ENCODE results near the gene DNALI1. TPM values are rescaled to one million over a fixed set of nuclear protein-coding genes. Genes with fewer than 3 reads are reported as not detected.
A peak's percentile ranks its signal among the peaks of the same experiment; 100 is the strongest.
"Not testable (repeated sequence)": the region's sequence is repeated elsewhere in the genome, so short reads cannot be mapped to it uniquely, and the experiment has no call there.

Gene DNALI1
- total RNA-seq, 4 donors from 2014 or later = 1.6 to 6.6 (median 3.7) TPM; not detected in 1

DNA sequence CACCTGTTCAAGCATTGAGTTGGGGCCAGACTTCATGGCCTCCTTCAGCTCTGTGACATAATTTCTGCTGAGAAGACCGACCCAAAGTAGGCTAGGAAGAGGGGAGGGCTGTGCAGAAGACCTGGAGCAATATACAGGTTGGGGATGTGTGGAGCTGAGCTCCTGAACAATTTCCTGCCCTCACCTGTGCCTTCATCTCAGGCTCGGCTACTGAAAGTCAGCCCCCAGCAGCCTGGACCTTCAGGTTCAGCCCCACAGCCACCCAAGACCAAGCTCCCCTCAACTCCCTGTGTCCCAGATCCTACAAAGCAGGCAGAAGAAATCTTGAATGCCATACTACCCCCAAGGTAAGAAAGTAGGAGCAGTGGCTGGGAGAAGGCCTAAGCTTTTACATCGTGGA lies 662 bp downstream of the DNALI1 start:
- TF ChIP-seq POLR2AphosphoS5 (IDR thresholded peaks at IDR 0.05) = no peak
- no peak for TF ChIP-seq EP300 (IDR thresholded peaks at IDR 0.05; ENCODE audit: low read depth)
- no peak for TF ChIP-seq POLR2A (IDR thresholded peaks at IDR 0.05)
- TF ChIP-seq, protein P1, sequence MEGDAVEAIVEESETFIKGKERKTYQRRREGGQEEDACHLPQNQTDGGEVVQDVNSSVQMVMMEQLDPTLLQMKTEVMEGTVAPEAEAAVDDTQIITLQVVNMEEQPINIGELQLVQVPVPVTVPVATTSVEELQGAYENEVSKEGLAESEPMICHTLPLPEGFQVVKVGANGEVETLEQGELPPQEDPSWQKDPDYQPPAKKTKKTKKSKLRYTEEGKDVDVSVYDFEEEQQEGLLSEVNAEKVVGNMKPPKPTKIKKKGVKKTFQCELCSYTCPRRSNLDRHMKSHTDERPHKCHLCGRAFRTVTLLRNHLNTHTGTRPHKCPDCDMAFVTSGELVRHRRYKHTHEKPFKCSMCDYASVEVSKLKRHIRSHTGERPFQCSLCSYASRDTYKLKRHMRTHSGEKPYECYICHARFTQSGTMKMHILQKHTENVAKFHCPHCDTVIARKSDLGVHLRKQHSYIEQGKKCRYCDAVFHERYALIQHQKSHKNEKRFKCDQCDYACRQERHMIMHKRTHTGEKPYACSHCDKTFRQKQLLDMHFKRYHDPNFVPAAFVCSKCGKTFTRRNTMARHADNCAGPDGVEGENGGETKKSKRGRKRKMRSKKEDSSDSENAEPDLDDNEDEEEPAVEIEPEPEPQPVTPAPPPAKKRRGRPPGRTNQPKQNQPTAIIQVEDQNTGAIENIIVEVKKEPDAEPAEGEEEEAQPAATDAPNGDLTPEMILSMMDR (IDR thresholded peaks at IDR 0.05) = no peak
- DNase-seq = no peak
- Histone ChIP-seq H3K36me3 (no peaks in the 10 kb centered on the region), H3K27ac (peak overlapping the region in 3 of 4 donors; percentile 59 to 71 (median 65)), H3K27me3 (no peaks in the 10 kb centered on the region), H3K4me3 (peak overlapping the region in 3 of 4 donors; percentile 16 to 37 (median 31)), H3K9me3 (no peaks in the 10 kb centered on the region), H3K4me1 (peaks cover 11 to 29% (median 19%) of the 10 kb centered on the region in 4 donors)
- intact Hi-C loops (cut with DNase I; ENCODE audit: low total_unique reads) (no loop called here), in situ Hi-C loops (cut with MboI; ENCODE audit: low pct_ligation_motif_present in 1 of 4, low pct_unique_long_range_greater_than_20kb in 1 of 4, low sequenced_read_pairs in 3 of 4) (no loop called here)
- WGBS, 2 donors (ENCODE audit: low coverage in 1 of 2) = 60 to 73% methylated on average over 1 to 3 of the region's 3 CpGs

GRCh38 chr1:37558411-37558810 lies 1.7 kb downstream of the DNALI1 start:
- TF ChIP-seq, protein P1 (IDR thresholded peaks at IDR 0.05) = no peak
- TF ChIP-seq POLR2A (IDR thresholded peaks at IDR 0.05) (no peak), POLR2AphosphoS5 (IDR thresholded peaks at IDR 0.05) (no peak)
- H3K27ac ChIP-seq = no peak overlapping the region
- DNase-seq = no peak
- H3K9me3 ChIP-seq = no peaks in the 10 kb centered on the region
- intact Hi-C loops (cut with DNase I; ENCODE audit: low total_unique reads) (no loop called here), in situ Hi-C loops (cut with MboI; ENCODE audit: low pct_ligation_motif_present in 1 of 4, low pct_unique_long_range_greater_than_20kb in 1 of 4, low sequenced_read_pairs in 3 of 4) (no loop called here)
- no peaks in the 10 kb centered on the region for H3K36me3 ChIP-seq
- peaks cover 8 to 19% (median 11%) of the 10 kb centered on the region in 4 donors for H3K4me1 ChIP-seq
- no peak overlapping the region for H3K4me3 ChIP-seq
- no peaks in the 10 kb centered on the region for H3K27me3 ChIP-seq
- 78% methylated on average over 1 of the region's 1 CpG; no CpG with 5 or more reads in 1 of the 2 donors for WGBS, 2 donors (ENCODE audit: low coverage in 1 of 2)

DNA sequence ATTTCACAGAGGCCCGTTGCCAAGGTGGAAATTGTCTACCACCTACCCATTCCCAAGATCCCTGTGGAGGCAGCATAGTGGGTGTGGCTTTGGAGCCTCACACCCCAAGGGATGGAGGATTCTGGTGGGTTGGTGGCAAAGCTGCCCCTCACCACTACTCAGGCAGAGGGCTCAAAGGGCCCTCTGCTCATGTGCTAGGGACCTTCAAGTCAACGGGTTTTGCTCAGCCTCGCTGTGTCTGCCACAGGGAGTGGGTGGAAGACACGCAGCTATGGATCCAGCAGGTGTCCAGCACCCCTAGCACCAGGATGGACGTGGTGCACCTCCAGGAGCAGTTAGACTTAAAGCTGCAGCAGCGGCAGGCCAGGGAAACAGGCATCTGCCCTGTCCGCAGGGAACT lies 2.3 kb downstream of the DNALI1 start:
- no peak for TF ChIP-seq POLR2A (IDR thresholded peaks at IDR 0.05)
- TF ChIP-seq, protein P1 (IDR thresholded peaks at IDR 0.05) = no peak
- TF ChIP-seq EP300 (IDR thresholded peaks at IDR 0.05; ENCODE audit: low read depth) = no peak
- WGBS, 2 donors (ENCODE audit: low coverage in 1 of 2) = 86% methylated on average over 7 of the region's 7 CpGs; no CpG with 5 or more reads in 1 of the 2 donors
- H3K36me3 ChIP-seq = no peaks in the 10 kb centered on the region
- H3K4me3 ChIP-seq = no peak overlapping the region
- in situ Hi-C loops (cut with MboI; ENCODE audit: low pct_ligation_motif_present in 1 of 4, low pct_unique_long_range_greater_than_20kb in 1 of 4, low sequenced_read_pairs in 3 of 4) (no loop called here), intact Hi-C loops (cut with DNase I; ENCODE audit: low total_unique reads) (no loop called here)
- peaks cover 7 to 18% (median 11%) of the 10 kb centered on the region in 4 donors for H3K4me1 ChIP-seq
- no peak overlapping the region for H3K27ac ChIP-seq
- no peaks in the 10 kb centered on the region for H3K9me3 ChIP-seq
- DNase-seq = no peak
- H3K27me3 ChIP-seq = no peaks in the 10 kb centered on the region

DNA sequence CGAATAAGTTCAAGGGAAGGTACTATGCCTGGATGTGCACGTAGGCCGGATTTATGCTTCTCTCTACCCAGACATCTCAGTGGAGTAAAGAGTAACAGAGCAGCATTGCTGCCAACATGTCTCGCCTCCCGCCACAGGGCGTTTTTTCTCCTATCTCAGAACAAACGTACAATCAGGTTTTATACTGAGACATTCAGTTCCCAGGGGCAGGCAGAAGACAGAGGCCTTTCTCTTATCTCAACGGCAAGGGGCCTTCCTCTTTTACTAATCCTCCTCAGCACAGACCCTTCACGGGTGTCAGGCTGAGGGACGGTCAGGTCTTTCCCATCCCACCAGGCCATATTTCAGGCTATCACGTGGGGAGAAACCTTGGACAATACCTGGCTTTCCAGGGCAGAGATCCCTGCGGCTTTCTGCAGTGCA lies 3.2 kb downstream of the DNALI1 start:
- intact Hi-C loops (cut with DNase I; ENCODE audit: low total_unique reads) = loop anchor here (10.0 kb wide), 1 partner anchor 125 kb away; no protein-coding TSS in a partner anchor
- H3K4me1 ChIP-seq = peaks cover 7 to 18% (median 11%) of the 10 kb centered on the region in 4 donors
- H3K27ac ChIP-seq; H3K4me3 ChIP-seq; H3K27me3 ChIP-seq; H3K9me3 ChIP-seq; in situ Hi-C loops (cut with MboI; ENCODE audit: low pct_ligation_motif_present in 1 of 4, low pct_unique_long_range_greater_than_20kb in 1 of 4, low sequenced_read_pairs in 3 of 4); H3K36me3 ChIP-seq; DNase-seq: not testable (repeated sequence)
- WGBS, 2 donors (ENCODE audit: low coverage in 1 of 2) = 78 to 91% methylated on average over 5 to 12 of the region's 12 CpGs

All from transverse colon (tissue), 4 donors.